GM21717 (cell line): ENCODE measurements around the gene B3GLCT.
"Not testable (repeated sequence)": the region's sequence is repeated elsewhere in the genome, so short reads cannot be mapped to it uniquely, and the experiment has no call there.

Experiments
- ATAC-seq: cut with Tn5 transposase; IDR thresholded peaks from one replicate; pipeline ENCODE4 v1.9.1; 2021; ENCODE audit warnings: mild to moderate bottlenecking, moderate library complexity; ENCODE audit not compliant: unreplicated experiment

The B3GLCT gene

DNA sequence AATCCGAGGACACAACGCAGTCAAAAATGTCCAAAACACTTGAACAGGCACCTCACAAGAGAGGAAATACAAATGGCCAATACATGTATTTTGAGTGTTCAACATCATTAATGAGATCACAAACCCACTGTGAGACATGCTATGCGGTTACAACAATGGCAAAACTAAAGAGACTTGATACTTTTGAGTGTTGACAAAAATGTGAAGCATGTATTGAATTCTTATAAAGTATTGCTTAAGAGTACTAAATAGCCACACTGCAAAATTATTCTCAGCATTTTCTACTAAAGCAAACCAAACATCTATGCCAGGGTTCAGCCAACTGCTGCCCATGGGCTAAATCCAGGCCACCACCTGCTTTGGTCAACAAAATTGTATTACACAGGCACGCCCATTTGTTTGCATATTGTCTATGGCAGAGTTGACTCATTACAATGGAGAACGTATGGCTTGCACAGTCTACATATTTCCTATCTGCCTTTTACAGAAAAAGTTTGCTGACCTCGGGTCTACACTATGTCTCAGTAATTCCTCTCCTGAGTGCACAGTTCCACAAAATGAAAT, 135.3 kb downstream of the B3GLCT start:
- no peak for ATAC-seq

DNA sequence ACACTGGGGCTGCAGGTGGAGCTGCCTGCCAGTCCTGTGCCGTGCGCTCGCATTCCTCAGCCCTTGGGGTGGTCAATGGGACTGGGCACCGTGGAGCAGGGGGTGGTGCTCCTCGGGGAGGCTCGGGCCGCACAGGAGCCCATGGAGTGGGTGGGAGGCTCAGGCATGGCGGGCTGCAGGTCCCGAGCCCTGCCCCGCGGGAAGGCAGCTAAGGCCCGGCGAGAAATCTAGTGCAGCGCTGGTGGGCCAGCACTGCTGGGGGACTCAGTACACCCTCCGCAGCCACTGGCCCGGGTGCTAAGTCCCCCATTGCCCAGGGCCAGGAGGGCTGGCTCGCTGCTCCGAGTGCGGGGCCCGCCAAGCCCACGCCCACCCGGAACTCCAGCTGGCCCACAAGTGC, 139.8 kb downstream of the B3GLCT start:
- ATAC-seq, result not testable (repeated sequence)

DNA sequence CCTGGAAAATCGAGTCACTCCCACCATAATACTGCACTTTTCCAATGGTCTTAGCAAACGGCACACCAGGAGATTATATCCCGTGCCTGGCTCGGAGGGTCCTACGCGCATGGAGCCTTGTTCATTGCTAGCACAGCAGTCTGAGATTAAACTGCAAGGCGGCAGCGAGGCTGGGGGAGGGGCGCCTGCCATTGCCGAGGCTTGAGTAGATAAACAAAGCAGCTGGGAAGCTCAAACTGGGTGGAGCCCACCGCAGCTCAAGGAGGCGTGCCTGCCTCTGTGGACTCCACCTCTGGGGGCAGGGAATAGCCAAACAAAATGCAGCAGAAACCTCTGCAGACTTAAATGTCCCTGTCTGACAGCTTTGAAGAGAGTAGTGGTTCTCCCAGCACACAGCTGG, 141.1 kb downstream of the B3GLCT start:
- ATAC-seq, result not testable (repeated sequence)

DNA sequence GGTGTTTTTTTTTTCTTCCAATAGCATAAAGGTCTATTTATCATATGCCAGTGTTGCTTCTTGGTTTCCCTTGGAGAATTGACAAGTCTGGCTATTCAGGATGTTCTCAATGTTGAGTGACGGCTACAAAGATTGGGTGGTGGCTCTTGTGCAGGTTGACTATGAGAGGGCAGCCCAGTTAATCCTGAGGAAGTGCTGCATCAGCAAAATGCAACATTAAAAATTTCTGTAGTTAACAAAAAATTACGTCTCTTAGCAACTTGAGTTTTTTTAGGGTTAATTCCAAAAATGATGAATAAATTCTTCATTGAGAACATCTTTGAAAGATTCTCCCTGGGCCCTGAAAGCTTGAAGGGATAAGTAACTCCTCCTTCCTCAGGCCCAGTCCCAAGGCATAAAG, 147.1 kb downstream of the B3GLCT start:
- ATAC-seq, result no peak

DNA sequence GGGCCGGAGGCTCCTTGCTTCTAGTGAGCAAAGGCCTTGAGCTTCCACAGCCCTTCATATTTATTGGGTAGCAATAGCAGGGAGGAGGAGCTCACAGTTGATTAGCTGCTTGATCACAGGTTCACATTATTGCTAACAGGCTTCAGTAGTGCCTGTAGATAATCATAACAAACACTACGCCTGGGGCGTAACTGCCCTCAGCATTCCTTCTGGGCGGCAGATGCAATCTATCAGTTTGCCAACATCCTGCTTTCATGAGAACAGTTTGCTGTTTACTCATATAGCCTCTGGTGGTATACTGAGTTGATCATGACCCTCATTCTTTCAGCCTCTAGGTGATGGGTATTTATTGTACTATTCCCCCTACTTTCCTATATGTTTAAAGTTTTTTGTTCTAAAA, 149.4 kb downstream of the B3GLCT start:
- no peak for ATAC-seq

DNA sequence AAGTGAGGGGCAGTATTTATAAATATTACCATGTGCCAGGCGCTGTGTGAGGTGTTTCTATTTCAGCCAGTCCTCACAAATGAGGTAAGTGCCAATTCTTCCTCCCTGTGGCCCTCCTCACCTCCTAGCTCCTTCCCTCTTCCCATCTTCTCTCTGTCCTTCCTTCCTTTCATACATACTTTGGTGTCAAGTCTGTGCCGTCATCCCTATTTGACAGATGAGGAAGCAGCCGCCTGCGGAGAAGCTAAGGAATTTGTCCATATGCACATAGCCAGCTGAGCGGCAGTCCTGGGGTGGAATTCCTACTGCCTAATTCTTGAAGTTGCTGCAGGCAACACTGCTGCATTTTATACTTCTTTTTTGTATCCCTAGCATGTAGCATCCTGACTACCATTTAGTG, 150.8 kb downstream of the B3GLCT start:
- no peak for ATAC-seq

DNA sequence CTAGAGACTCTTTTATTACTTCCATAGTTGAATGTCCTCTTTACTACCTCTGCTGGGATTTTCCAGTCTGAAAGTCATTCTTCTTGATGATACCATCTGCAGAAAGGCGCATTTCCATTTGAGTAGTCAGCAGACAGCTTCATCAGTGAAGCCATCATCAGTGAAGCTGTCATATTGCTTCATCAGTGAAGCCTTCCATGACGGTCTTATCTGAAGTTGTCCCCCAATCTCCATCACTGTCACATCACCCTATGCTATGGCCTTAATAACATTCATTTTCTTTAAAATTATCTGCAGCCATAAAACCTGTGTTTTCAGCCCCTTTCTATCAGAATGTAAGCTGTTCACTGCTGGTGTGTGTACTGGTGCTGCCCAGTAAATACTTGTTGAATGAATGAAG, 151.6 kb downstream of the B3GLCT start:
- no peak for ATAC-seq

DNA sequence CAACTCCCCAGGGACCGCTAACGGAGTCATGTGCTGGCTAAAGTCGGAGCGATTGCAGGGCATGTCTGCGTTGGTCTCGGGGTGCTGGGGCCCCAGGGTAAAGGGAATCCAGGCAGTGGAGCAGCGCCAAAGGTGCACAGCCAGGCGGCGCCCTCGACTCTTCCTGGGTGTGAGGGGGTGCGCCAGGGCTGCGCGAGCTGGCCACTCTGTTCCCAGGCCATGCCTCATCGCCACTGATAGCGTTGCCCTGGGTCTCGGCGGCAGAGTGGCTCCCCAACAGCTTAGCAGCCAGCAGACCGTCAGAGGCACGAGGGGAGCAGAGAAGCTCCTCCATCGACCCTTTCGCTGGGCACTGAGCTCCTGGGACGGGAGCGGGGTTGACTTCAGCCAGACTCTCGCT, 152.7 kb downstream of the B3GLCT start:
- ATAC-seq, result no peak

DNA sequence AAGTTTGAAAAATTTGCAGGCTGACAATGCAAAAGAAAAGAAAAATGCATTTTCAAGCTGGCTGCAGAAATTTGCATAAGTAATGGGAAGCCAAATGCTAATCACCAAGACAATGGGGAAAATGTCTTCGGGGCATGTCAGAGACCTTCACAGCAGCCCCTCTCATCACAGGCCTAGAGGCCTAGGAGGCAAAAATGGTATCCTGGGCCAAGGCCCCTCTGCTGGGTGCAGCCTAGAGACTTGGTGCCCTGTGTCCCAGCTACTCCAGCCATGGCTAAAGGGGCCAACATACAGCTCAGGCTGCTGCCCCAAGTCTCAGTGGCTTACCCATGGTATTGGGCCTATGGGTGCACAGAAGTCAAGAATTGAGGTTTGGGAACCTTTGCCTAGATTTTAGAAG, 155.2 kb downstream of the B3GLCT start:
- no peak for ATAC-seq

DNA sequence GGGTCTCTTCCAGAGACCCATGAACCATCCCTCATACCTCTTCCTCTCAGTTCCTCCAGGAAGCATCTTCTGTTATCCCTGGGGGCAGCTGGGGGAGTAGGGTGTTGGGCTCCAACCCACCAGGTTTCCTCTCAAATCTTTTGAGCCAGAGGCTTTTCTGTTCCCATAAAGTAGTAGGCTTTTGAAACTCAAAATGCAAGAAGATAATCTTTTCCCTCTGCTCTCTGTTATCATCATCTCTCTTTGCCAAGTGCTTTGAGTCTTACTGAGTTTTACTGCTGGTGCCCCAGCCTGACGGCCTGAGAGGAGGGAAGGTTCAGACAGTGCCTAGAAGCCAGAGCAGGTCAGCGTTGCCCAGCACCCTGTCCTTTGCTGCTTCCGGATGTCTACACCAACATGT, 157.2 kb downstream of the B3GLCT start:
- no peak for ATAC-seq

DNA sequence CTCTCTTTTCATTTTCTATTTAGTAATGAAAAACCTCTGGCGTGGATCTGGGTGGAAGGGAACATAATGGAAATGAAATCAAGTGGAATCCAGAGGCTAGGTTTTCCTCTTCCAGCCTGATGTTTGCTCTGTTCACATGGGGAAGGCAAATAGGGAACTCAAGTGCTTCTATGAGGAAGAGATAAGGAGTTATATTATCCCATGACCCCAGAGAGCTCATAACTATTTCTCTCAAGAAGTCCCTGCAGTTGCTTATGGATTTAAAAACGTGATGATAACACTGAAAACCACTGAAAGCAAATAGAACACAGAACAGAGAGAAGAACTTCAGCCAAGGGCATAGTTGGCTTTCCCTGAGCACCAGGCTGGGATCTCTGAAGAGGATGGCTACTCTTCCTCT, 157.8 kb downstream of the B3GLCT start:
- no peak for ATAC-seq

DNA sequence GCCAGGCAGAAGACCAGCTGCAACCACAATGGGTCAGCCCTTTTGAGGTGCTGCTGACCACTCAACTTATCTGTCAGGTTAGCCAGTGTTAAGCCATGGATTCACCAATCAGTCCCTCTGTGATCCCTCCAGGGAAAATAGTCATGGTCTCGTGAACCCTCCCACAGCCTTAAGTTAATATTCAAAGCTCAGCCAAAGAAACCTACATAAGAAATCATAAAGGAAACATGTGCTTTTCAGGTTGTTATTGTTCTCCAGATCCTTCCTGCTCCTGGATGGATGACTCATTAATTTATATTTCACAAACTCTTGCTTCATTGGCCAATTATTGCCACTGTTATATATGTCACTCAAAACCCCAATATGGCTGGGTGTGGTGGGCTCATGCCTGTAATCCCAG, 161.9 kb downstream of the B3GLCT start:
- no peak for ATAC-seq

DNA sequence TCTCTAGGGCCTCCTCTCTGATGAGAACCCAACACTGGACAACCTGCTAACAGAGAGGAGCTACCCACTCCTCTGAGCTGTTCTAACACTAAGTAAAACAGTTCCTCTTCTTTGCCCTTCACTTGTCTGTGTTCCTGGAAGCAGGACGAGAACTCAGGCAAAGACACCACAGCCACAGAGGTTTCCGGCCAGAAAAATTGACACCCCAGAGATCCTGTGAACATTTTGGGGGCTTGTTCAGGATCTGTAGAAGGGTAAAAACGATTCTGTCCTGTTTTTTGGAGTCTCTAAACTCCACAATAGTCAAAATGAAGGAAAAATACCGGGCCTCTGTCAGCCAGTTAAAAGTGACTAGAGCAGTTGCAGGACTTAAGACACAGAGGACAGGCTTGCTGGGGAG, 165.9 kb downstream of the B3GLCT start:
- no peak for ATAC-seq

DNA sequence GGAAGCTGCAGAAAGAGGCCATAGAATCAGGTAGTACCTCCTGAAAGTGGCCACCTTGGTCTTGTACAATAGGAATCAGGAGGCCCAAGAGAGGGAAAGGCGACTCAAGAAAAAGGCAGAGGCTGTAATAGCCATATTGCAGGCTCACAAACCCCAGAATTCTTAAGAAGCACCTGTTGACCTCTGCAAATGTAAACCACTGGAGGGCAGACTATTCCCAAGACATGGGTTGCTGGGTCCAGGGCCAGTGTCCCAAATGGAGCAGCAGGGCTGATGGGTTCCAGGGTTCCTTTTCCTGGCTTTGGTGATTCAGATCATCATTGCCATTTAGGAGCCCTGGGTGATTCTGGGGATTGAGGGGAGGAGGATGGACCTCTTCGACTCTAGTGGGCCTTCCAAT, 167.6 kb downstream of the B3GLCT start:
- ATAC-seq, result no peak

DNA sequence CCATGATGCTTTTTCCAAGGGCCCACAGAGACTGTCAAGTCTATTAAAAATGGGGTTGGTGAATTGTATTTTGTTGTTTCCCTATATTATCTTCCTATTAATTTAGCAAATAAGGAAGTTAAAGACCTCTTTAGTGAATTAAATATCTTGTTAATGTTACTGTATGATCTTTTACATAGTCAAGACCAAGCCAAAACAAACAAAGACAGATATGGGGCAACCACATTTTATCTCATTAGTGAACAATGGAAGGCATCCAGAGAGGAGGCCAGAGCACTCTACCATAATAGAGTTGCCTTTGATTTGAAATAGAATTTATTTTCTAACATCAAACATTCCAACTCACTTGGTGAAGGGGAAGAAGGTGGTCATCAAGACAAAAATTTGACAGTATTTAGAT, 169.4 kb downstream of the B3GLCT start:
- no peak for ATAC-seq

DNA sequence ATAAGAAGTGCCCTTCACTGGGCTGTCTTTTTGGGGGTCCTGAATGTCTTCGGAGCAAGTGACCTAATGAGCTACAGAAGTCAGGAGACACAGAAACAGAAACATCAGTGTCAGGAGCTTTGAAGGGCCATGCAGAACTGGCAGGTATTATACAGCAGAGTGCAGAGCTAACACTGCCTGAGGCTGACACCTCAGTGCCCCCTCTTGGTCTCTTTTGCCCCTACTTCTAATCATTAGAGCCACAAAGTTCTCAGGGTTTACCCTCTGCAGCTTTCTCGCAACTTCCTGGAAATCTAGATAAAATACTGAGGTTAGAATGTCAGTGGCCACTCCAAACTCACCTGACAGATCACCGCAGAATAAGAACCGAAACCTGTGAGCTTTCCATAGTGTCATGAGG, 172.7 kb downstream of the B3GLCT start:
- no peak for ATAC-seq

DNA sequence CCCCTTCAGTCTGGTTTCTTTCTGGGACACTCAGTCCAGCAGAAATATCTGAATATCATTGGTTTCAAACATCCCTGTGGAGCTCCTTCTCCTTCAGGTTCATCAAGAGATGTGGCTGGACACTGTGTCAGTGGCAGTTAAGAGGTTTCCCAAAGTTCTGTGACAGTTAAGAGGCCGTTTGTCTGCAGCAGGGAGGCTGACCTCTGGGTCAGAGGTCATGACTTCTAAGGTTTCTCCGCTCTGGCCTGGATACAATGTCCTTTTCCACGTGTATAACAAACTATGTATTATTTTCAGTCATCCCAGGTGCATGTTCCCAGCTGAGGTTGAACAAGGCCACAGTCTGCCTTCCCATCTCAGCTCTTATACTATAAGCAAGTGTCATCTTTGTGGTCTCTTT, 174.9 kb downstream of the B3GLCT start:
- no peak for ATAC-seq

DNA sequence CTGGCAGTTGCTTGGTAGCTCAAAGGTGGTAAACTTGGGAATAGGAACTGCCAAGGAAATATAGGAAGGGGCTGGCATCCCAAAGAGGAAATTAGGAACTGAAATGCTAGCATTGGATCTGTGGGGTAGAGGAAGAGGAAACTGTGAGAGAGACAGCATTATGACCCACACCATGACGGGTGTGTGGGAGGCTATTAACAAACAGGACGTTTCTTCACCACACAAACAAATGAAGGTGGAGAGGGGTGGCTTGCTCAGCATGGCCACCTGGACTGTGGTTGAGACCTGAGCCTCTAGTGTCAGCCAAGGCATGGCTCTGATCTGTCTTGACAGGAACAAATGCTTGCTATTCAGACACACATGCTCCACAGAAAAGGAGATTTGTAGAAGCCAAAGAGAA, 178.2 kb downstream of the B3GLCT start:
- no peak for ATAC-seq

DNA sequence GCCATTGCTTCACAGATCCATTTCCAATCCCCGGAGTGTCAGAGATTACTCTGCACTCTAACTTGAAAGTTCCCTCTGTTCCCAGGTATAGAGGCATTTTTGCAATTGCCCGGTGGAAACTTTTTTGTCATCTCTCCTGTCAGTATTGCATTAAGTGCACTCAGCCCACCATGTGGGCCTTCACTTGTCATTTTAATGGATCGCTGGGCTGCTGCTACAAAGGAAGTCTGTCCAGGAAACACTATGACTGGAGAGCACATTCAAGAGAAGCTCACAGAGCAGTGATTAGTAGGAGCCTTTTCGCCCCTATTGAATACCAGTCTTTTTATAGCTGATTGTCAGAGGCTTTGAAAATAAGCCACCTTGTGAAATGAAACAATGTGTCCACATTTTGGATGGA, 180.9 kb downstream of the B3GLCT start:
- ATAC-seq, result no peak
